ENCODE measurements around the gene FLT1.

Gene FLT1

GRCh38 chr13:28379371-28380083 is 115.4 kb downstream of the FLT1 start:
- DNase-seq, result no peak

DNA sequence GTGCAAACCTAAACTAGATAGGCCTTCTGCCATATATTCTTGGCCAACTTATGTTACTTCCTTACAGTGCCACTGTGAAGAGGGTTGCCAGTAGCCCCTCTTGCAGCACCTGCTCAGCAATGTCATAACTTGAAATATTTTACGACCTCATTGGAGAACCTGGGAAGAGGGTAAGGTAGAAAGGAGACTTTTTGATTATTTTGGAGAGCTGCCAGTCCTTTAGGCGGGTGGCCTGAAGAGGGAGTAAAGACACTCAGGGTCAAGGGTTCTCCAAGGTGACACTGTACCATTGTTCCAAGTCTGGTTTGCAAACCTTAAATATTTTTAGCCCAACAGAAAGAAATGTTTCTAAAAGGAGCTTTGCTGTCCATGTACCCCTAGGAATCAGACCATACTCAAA is 118.3 kb downstream of the FLT1 start:
- DNase-seq, result peak; percentile 34

GRCh38 chr13:28375250-28375930 is 119.5 kb downstream of the FLT1 start:
- peak; percentile 98 for DNase-seq

DNA sequence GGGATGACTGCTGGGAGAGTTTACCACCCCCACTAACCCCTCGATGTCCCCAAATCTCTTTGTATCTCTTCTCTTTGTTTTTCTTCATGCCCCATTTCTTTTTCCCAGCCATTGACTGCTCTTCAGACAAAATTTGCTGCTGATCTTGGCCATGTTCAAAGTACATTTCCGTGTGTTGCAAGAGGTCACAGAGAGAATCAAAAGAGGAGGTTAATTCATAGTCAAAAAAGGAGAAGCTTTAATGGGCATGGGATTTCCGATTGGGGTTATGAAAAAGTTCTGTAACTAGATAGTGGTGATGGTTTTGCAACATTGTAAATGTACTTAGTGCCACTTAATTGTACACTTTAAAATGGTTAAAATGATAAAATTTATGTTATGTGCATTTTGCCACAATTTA is 121.1 kb downstream of the FLT1 start:
- DNase-seq, result no peak

DNA sequence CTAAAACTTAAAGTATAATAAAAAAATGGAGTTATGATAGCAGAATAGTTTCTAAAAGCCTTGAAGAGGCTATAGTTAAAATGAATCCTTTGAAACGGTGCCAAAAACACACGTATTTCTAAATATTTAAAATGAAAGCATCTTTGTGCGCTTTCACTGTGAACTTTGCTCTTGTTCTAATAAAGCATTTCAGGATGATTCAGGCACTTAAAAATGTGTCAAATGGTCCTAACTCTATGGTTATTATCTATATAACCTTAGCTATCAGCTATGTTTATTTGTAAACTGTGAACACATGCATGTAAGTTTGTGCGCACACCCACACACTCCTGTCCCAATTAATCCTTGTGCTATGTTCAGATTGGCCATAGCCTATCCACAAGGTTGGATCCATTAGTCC is 124.5 kb downstream of the FLT1 start:
- DNase-seq, result no peak

DNA sequence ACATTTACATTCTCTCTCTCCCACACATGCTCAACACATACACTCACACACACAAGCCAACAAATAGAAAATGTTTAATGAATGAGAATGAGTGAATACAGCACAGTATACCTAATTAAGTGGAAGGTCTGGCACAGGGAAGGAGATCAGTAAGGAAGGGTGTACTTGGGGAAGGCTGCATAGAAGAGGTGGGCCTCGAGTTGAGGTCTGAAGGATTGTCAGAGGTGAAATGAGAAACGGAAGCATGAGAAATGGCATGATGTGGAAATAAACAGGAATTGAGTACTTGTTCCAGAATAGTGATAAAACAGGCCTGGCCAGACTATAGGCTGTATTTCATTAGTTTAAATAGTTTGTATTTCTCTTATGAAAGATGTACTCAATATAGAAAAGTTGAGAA is 136.2 kb downstream of the FLT1 start:
- no peak for DNase-seq

DNA sequence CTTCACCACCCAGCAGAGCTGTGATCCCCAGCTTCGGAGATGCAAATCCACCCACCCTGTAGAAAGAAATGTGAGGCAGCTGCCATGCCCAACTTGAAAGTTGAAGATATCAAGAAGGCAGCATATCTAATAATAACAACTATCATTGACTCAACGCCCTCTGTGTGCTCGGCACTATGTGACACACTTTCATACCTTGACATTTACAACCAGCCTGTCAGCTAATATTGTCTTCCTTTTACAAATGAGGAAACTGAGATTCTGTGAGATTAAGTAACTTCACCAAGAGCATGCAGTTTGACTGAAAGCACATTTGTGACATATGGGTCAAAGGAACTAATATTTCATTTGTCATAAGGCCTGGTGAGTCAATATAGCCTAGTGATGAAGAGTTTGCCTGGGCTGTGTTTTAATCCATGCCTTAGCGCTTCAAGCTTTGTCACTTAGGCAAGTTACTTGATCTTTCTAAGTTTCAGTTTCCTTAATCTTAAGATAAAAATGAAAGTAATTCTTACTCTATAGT is 137.0 kb downstream of the FLT1 start:
- DNase-seq, result no peak

- no peak for DNase-seq
Measured at GRCh38 chr13:28357247-28357825, 137.6 kb downstream of the FLT1 start.

DNA sequence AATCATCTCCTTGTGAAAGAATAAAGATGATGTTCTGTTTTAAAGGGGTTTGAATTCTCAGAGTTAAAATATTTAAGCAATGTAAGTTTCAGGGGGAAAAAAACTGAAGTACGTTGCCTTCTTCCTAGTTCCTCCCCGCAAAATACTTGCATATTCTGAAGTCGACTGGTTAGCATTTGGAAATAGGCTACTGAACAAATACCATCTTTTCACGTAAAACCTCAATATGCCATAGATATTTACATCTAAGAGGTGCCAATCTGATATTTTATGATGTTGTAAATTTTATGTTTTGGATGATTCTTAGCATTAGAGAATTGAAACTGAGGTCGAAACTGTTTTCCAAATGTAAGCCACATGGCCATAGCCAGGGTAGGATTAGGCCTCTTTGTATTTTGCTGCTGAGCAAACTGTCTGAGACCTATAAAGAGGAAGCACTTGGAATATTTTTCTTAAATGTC is 138.3 kb downstream of the FLT1 start:
- DNase-seq, result no peak

- DNase-seq, result peak; percentile 43
Measured at GRCh38 chr13:28355822-28356371, 139.0 kb downstream of the FLT1 start.

DNA sequence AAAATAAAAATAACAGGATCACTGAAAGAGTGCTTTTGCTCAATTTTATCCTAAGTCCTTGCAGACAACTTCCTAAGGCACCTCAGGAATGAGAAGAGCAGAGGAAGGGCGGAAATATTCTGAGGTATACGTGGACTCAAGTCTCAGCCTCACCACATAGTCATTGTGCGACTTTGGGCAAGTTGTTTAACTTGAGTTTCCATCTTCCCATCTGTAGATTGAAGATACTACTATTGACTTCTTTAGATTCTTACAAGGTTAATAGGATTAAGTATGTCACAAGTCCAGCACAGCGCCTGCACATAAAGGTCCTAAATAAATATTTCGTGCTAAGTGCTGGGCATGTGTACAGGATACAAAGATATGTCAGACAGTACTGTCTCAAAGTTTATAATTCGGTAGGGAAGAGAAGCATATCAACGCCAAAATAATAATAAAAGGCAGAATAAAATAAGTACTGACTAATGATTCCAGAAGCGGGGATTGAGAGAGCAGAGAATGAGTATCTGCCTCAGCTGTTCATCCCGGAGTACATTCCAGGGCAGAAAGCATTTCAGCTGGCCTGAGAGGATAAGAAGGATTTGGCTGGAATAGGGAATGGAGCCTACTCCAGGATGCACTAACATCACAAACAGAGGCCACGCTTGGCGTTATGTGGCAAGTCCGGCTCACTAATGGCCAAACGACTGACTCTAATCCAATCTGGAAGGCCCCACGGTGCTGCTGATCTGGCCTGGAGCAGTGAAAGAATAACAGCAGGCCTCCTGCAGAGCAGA is 139.7 kb downstream of the FLT1 start:
- DNase-seq, result peak; percentile 81

DNA sequence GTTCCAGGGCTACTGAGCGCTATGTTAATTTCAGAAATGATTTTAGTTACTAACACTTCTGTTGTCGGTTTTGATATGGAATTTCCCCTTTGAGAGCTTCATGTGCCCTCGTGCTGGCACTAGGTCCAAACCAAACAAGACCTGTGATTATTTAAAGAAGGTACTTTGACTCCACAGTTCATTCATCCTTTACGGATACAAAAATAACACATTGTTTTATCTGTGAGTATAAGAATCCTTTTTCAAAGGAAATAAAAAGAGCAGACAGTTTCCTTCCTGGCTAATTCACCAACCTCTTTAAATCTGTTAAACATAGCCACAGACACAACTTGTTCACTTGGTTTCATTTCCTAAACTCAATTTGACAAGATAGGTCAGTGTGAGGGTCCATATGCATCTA is 141.2 kb downstream of the FLT1 start:
- DNase-seq, result no peak

- DNase-seq, result peak; percentile 33
Measured at GRCh38 chr13:28349907-28350654, 144.8 kb downstream of the FLT1 start.

DNA sequence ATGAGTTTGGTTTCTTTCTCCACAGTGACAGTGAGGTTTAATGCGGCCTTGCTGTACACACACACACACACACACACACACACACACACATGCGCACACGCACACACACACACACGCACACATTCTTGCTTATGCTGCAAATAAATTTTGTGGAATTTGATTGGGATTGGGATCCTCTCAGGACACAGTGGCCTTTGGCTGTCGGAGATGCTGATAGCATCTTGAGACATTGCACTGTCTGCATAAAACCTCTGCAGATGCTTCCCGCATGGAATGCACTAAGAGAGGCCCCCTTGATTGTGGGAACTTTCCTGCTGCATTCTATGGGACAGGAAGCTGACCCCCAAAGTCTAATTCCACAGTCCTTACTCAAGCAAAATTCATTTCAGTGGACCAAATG is 145.6 kb downstream of the FLT1 start:
- DNase-seq, result no peak

GRCh38 chr13:28347456-28348371 is 147.2 kb downstream of the FLT1 start:
- peak; percentile 96 for DNase-seq

GRCh38 chr13:28346154-28346553 is 148.8 kb downstream of the FLT1 start:
- no peak for DNase-seq

DNA sequence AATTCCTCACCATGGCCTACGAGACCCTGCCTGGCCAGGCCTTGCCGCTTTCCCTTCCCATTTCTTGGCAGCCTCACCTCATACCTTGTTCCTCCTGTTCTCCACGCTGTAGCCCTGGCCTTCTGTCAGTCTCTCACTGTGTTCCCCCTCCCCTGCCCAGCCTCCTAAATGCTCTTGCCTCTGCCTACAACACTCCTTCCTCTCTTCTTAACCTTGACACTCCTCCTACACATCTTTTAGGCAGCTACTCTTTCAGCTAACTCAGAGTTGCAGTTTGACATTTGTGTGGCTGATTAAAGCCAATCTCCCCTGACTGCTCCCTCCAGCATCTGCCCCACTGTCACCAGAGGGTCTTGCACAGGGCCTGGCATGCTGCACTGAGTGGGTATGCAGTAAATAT is 150.8 kb downstream of the FLT1 start:
- no peak for DNase-seq

- DNase-seq, result no peak
Measured at GRCh38 chr13:28342251-28342650, 152.7 kb downstream of the FLT1 start.

DNA sequence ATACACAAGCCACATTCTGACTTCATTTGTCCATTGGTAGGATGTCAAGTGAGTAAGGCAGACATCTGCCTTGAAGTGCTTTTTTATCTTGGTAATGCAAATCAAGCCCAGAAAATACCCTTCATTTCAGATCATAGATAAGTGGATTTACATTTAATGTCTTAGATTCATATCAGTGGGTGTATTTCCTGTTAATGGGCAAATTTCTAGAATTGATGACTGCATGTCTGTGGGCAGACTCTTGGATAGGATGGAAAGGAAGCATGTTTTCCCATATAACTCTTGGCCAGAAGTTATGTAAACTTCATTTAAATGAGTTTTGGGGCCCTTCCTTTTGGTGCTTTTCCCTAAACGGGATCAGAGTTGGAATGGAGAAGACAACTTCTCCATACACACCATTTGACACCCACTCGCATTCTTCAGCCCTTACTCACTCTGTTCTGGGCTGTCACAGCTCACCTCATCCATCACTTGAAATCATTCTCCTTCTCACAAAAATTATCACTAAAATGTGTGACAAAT is 154.6 kb downstream of the FLT1 start:
- DNase-seq, result no peak

- no peak for DNase-seq
Measured at GRCh38 chr13:28339419-28339818, 155.5 kb downstream of the FLT1 start.

- DNase-seq, result no peak
Measured at GRCh38 chr13:28338742-28339141, 156.2 kb downstream of the FLT1 start.
